ENCODE data around the gene HBA1.
A peak's percentile ranks its signal among the peaks of the same experiment; 100 is the strongest.
"Not testable (repeated sequence)": the region's sequence is repeated elsewhere in the genome, so short reads cannot be mapped to it uniquely, and the experiment has no call there.

The HBA1 gene

DNA sequence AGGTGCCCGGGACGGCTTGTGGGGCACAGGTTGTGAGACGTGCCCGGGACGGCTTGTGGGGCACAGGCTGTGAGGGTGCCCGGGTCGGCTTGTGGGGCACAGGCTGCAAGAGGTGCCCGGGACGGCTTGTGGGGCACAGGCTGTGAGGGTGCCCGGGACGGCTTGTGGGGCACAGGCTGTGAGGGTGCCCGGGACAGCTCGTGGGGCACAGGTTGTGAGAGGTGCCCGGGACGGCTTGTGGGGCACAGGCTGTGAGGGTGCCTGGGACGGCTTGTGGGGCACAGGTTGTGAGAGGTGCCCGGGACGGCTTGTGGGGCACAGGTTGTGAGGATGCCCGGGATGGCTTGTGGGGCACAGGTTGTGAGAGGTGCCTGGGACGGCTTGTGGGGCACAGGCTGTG, 16.2 kb upstream of the HBA1 start:
- ATAC-seq: not testable (repeated sequence)

DNA sequence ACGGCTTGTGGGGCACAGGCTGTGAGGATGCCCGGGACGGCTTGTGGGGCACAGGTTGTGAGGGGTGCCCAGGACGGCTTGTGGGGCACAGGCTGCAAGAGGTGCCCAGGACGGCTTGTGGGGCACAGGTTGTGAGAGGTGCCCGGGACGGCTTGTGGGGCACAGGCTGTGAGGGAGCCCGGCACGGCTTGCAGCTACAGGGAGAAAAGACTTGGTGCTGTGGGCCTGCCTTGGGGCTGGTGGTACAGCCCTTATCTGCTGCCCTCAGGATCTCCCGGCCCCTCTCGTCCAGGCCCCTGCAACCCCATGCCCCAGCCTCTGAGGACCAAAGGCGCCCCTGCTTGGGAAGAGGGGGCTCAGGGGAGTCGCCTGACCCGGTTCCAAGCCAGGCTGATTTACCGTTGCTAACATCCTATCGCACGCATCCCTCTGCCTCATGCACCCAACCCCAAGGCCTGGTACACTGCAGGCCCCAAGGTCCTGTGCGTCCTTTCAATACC, 15.7 kb upstream of the HBA1 start:
- ATAC-seq: no peak
- TF ChIP-seq, protein P1, sequence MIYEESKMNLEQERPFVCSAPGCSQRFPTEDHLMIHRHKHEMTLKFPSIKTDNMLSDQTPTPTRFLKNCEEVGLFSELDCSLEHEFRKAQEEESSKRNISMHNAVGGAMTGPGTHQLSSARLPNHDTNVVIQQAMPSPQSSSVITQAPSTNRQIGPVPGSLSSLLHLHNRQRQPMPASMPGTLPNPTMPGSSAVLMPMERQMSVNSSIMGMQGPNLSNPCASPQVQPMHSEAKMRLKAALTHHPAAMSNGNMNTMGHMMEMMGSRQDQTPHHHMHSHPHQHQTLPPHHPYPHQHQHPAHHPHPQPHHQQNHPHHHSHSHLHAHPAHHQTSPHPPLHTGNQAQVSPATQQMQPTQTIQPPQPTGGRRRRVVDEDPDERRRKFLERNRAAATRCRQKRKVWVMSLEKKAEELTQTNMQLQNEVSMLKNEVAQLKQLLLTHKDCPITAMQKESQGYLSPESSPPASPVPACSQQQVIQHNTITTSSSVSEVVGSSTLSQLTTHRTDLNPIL (CRISPR knock-in tag; IDR thresholded peaks at IDR 0.05; ENCODE audit: low read depth): no peak
- TF ChIP-seq, protein P2, sequence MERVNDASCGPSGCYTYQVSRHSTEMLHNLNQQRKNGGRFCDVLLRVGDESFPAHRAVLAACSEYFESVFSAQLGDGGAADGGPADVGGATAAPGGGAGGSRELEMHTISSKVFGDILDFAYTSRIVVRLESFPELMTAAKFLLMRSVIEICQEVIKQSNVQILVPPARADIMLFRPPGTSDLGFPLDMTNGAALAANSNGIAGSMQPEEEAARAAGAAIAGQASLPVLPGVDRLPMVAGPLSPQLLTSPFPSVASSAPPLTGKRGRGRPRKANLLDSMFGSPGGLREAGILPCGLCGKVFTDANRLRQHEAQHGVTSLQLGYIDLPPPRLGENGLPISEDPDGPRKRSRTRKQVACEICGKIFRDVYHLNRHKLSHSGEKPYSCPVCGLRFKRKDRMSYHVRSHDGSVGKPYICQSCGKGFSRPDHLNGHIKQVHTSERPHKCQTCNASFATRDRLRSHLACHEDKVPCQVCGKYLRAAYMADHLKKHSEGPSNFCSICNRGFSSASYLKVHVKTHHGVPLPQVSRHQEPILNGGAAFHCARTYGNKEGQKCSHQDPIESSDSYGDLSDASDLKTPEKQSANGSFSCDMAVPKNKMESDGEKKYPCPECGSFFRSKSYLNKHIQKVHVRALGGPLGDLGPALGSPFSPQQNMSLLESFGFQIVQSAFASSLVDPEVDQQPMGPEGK (CRISPR knock-in tag; IDR thresholded peaks at IDR 0.05; ENCODE audit: borderline replicate concordance): no peak
- no peak for TF ChIP-seq ZNF565 (CRISPR knock-in tag; conservative IDR thresholded peaks at IDR 0.05; ENCODE audit: low read depth)
- TF ChIP-seq ZNF8 (CRISPR knock-in tag; IDR thresholded peaks at IDR 0.05): no peak
- no peak for TF ChIP-seq ZFP30 (CRISPR knock-in tag; IDR thresholded peaks at IDR 0.05)
- TF ChIP-seq ARNTL (CRISPR knock-in tag; IDR thresholded peaks at IDR 0.05; ENCODE audit: borderline replicate concordance, low read depth): no peak
- TF ChIP-seq, protein P3, sequence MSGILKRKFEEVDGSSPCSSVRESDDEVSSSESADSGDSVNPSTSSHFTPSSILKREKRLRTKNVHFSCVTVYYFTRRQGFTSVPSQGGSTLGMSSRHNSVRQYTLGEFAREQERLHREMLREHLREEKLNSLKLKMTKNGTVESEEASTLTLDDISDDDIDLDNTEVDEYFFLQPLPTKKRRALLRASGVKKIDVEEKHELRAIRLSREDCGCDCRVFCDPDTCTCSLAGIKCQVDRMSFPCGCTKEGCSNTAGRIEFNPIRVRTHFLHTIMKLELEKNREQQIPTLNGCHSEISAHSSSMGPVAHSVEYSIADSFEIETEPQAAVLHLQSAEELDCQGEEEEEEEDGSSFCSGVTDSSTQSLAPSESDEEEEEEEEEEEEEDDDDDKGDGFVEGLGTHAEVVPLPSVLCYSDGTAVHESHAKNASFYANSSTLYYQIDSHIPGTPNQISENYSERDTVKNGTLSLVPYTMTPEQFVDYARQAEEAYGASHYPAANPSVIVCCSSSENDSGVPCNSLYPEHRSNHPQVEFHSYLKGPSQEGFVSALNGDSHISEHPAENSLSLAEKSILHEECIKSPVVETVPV (CRISPR knock-in tag; IDR thresholded peaks at IDR 0.05): no peak
- TF ChIP-seq TCF4 (CRISPR knock-in tag; IDR thresholded peaks at IDR 0.05; ENCODE audit: borderline replicate concordance): no peak
- no peak for TF ChIP-seq RARB (CRISPR knock-in tag; IDR thresholded peaks at IDR 0.05)
- no peak for TF ChIP-seq ZNF70 (CRISPR knock-in tag; IDR thresholded peaks at IDR 0.05)
- TF ChIP-seq CSDC2 (CRISPR knock-in tag; IDR thresholded peaks at IDR 0.05): no peak
- no peak for TF ChIP-seq BACH2 (CRISPR knock-in tag; IDR thresholded peaks at IDR 0.05; ENCODE audit: borderline replicate concordance)
- no peak for TF ChIP-seq OSR1 (CRISPR knock-in tag; IDR thresholded peaks at IDR 0.05)
- no peak for TF ChIP-seq ESRRG (CRISPR knock-in tag; IDR thresholded peaks at IDR 0.05)
- no peak for TF ChIP-seq SNAI2 (CRISPR knock-in tag; IDR thresholded peaks at IDR 0.05)
- TF ChIP-seq PPARA (CRISPR knock-in tag; IDR thresholded peaks at IDR 0.05; ENCODE audit: borderline replicate concordance): no peak

DNA sequence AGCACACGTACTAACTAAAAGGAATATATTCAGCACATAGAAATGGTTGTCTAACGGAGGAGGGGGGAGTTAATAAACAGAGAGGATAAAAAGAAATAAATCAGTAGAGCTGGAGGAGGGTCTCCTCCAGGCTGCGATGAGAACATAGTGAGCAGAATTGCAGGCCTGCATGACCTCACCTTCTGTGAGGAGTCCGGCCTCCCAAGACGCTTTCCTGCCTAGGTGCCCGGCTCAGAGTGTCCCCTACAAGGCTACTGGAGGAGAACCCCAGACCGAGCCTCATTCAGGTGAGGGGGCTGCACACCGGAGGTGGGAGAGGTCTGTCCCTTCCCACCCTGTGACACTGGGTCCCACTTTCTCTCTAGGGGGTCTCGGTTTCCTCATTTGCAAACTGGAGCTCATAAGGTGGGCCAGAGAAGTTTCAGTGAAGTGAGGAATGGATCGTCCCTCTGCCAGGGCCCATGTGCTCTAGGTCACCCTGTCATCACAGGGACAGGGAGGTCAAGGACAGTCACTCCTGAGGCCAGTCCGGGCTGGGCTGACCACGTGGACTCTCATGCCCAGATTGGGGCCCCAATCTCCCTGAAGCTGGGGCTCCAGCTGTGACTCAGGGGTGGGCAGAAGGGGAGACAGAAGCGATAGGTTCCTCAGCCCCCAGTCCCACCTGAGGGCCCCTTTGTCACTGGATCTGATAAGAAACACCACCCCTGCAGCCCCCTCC, 14.0 kb upstream of the HBA1 start:
- no peak for TF ChIP-seq PPARA (CRISPR knock-in tag; IDR thresholded peaks at IDR 0.05; ENCODE audit: borderline replicate concordance)
- TF ChIP-seq SNAI2 (CRISPR knock-in tag; IDR thresholded peaks at IDR 0.05): no peak
- ATAC-seq: no peak

DNA sequence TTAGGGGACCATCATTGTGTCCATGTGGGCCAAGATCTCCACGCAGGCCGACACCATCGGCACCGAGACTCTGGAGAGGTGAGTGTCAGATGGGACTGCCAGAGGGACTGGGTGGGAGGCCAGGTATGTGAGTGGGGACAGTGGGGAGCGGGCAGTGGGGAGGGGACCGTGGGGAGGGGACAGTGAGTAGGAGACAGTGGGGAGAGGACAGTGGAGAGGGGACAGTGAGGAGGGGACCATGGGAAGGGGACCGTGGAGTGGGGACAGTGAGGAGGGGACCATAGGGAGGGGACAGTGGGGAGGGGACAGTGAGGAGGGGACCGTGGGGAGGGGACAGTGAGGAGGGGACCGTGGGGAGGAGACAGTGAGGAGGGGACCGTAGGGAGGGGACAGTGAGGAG, 13.3 kb upstream of the HBA1 start:
- not testable (repeated sequence) for ATAC-seq

DNA sequence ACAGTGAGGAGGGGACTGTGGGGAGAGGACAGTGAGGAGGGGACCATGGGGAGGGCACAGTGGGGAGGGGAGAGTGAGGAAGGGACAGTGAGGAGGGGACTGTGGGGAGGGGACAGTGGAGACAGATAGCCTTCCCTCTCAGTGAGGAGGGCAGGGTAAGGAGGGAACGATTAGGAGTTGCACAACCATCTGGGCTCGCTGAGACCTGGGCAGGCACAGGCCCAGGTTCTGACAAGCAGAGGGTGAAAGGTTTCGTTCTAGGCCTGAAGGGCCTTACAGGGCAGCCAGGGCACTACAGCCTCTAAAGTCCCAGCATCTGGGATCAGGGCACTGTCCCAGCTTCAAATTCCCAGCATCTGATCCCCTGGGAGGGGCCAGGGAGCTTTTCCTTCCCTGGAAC, 12.8 kb upstream of the HBA1 start:
- ATAC-seq: not testable (repeated sequence)

DNA sequence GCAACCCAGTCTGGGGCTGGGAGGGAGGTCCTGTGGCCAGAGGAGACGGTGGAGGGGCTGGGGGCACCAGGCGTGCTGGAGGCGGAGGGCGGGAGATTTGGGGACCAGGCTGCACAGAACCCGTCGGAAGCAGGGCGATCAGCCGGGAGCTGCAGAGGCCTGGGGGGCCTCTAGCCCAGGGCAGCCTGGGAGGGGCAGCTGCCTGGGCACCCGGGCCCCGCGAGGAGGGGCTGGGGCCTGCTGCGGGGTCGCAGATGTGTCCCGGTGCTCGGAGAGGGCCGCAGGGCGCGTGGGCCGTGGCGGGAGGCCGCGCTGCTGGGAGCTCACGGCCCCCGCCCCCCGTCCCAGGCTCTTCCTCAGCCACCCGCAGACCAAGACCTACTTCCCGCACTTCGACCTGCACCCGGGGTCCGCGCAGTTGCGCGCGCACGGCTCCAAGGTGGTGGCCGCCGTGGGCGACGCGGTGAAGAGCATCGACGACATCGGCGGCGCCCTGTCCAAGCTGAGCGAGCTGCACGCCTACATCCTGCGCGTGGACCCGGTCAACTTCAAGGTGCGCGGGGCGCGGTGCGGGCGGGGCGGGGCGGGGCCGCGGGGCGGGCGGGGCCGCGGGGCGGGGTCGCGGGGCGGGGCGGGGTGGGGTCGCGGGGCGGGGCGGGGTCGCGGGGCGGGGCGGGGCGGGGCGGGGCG, 12.2 kb upstream of the HBA1 start:
- not testable (repeated sequence) for ATAC-seq

DNA sequence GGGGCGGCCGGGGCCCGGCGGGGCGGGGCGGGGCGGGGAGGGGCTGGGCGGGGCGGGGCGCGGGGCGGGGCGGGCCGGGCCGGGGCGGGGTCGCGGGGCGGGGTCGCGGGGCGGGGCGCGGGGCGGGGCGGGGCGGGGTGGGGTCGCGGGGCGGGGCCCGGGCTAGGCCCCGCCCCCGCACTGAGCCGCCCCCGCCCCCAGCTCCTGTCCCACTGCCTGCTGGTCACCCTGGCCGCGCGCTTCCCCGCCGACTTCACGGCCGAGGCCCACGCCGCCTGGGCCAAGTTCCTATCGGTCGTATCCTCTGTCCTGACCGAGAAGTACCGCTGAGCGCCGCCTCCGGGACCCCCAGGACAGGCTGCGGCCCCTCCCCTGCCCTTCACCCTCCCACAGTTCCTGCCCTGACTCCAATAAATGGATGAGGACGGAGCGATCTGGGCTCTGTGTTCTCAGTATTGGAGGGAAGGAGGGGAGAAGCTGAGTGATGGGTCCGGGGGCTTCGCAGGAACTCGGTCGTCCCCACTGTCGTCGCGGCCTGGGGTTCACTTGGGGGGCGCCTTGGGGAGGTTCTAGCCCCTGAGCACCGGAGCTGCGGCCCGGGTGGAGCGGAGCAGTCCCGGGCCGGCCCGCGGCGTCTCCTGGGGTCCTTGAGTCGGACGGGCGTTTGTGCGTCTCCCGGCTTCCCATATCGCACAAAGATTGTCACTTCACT, 11.5 kb upstream of the HBA1 start:
- ATAC-seq: peak; percentile 43
- no peak for TF ChIP-seq RARB (CRISPR knock-in tag; IDR thresholded peaks at IDR 0.05)
- TF ChIP-seq SNAI2 (CRISPR knock-in tag; IDR thresholded peaks at IDR 0.05): no peak
- TF ChIP-seq, protein P3 (CRISPR knock-in tag; IDR thresholded peaks at IDR 0.05): no peak
- TF ChIP-seq GLIS3 (CRISPR knock-in tag; IDR thresholded peaks at IDR 0.05): no peak
- no peak for TF ChIP-seq ESRRG (CRISPR knock-in tag; IDR thresholded peaks at IDR 0.05)
- TF ChIP-seq CSDC2 (CRISPR knock-in tag; IDR thresholded peaks at IDR 0.05): no peak
- TF ChIP-seq PPARA (CRISPR knock-in tag; IDR thresholded peaks at IDR 0.05; ENCODE audit: borderline replicate concordance): no peak
- TF ChIP-seq, protein P2 (CRISPR knock-in tag; IDR thresholded peaks at IDR 0.05; ENCODE audit: borderline replicate concordance): no peak
- TF ChIP-seq ZNF70 (CRISPR knock-in tag; IDR thresholded peaks at IDR 0.05): no peak
- no peak for TF ChIP-seq ZNF565 (CRISPR knock-in tag; conservative IDR thresholded peaks at IDR 0.05; ENCODE audit: low read depth)
